HCEC 1CT (cell line): Measurements from ENCODE around the gene CFL1.

Experiments
- DNase-seq: peaks from one replicate; pipeline ENCODE4 v3.0.0-alpha.2; 2017

CFL1 gene

GRCh38 chr11:65829459-65829858 lies 28.5 kb downstream of the CFL1 start:
- DNase-seq, result no peak

GRCh38 chr11:65826984-65827735 lies 30.8 kb downstream of the CFL1 start:
- DNase-seq, result no peak

- DNase-seq, result no peak
These were observed 35.0 kb downstream of the CFL1 start for GRCh38 chr11:65822776-65823528.

GRCh38 chr11:65821107-65821506 lies 36.9 kb downstream of the CFL1 start:
- DNase-seq, result no peak

- peak; percentile 78 for DNase-seq
These were observed 39.9 kb downstream of the CFL1 start for GRCh38 chr11:65817835-65818680.

- DNase-seq, result no peak
These were observed 40.6 kb downstream of the CFL1 start for GRCh38 chr11:65817312-65817834.

- no peak for DNase-seq
These were observed 41.3 kb downstream of the CFL1 start for GRCh38 chr11:65816696-65817095.

- DNase-seq, result no peak
These were observed 42.9 kb downstream of the CFL1 start for GRCh38 chr11:65814986-65815565.

- DNase-seq, result no peak
These were observed 43.6 kb downstream of the CFL1 start for GRCh38 chr11:65814131-65814985.

GRCh38 chr11:65811764-65812475 lies 46.1 kb downstream of the CFL1 start:
- DNase-seq, result no peak

- no peak for DNase-seq
These were observed 47.7 kb downstream of the CFL1 start for GRCh38 chr11:65810046-65810868.

GRCh38 chr11:65809496-65809895 lies 48.5 kb downstream of the CFL1 start:
- DNase-seq, result no peak

- no peak for DNase-seq
These were observed 49.1 kb downstream of the CFL1 start for GRCh38 chr11:65808744-65809341.

- no peak for DNase-seq
These were observed 51.0 kb downstream of the CFL1 start for GRCh38 chr11:65806979-65807378.
